ENCODE measurements around the gene ATL3.
A peak's percentile ranks its signal among the peaks of the same experiment; 100 is the strongest.
"Not testable (repeated sequence)": the region's sequence is repeated elsewhere in the genome, so short reads cannot be mapped to it uniquely, and the experiment has no call there.

ATL3 gene

DNA sequence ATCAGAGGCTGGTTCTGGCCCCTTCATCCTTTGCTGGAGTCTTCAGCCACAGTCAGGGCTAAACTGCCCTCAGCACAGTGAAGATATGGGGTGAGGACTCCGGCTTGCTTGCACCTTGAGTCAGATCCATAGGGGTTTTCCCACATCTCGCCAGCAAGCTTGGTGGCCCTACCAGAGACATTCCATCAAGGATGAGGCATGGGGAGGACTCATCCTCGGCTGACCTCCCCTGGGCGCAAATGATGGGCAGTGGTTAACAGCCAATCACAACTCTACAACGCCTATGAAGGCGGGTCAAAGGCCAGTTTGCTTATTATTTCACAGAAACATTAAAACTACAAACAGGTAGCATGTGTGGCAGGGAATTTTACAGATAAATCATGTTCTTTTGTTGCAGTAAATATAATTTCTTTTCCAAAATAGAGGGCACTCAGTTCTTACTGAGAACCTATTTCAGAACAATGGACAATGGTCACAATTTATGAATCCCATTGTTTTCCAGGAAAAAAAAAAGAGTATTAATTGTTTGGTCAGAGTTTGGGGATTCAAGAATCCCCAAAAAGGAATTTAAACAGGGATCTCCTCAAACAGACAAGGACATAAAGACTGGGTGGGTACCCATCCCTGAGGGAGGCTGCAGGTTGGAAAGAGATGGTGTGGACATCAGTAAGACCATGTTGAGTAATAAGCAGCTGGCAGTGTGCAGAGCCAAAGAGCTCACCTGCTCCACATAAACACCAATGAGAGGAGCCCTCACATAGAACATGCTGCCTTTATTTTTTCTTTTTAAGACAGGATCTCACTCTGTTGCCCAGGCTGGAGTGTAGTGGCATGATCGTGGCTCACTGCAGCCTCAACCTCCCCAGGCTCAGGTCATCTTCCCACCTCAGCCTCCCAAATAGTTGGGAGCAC, 71.7 kb downstream of the ATL3 start:
- H3K4me3 ChIP-seq (ENCODE audit: low read depth, low read length) = no peak overlapping the region
- no peak for DNase-seq (ENCODE audit: low read depth)

DNA sequence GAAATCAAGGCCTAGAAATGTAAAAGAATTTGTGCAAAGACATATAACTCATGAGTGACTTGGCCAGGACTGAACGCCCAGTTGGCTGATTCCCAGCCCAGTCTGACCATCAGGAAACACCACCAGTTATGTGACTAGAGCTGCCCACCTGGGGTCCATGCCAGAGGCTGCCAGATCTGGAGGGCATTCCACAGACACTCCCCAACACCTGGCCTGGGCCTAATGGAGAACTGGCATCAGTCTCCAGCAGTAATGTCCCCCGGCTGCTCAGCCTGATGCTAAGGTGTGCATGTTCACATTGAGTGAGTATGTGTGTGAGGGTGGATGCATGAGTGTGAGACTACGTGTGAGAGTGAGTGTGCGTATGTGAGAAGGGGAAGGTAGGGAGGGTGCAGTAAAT, 72.6 kb downstream of the ATL3 start:
- no peak overlapping the region for H3K4me3 ChIP-seq (ENCODE audit: low read depth, low read length)
- no peak for DNase-seq (ENCODE audit: low read depth)

DNA sequence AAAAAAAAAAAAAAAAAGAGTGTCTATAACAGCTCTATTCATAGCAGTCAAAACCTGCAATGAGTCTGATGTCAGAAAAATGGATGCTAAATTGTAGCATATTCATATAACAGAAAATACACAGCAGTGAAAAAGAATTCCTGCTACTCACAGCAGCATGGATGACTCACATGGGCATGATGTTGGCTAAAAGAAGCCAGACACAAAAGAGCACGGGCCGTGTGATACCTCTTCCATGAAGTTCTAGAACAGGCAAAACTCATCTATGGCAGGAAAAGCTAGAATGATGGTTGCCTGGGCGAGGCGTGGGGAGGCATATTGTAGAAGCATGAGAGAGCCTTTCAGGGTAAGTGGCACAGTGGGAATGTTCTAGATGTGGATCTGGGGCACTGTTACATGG, 75.9 kb downstream of the ATL3 start:
- DNase-seq (ENCODE audit: low read depth) = no peak

DNA sequence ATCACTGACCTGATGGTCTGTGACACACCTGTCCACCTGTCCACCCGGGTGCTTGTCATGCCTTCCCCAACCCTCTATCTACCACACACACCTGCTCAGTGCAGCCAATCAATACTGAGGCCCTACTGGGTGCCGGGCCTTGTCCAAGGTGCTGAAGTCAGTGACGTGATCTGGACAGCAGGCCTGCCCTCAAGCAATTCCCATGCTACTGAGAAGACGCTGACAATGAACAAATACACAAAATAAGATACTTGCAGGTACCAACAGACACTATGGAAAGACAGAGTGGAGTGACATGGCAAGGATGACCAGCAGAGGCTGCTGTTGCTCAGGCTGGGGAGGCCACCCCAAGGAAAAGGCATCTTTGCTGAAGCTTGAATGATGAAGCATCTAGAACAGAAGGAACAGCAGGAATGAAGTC, 78.2 kb downstream of the ATL3 start:
- no peak for DNase-seq (ENCODE audit: low read depth)
- no peak overlapping the region for H3K4me3 ChIP-seq (ENCODE audit: low read depth, low read length)

More for the DNA sequence above, 75.9 kb downstream of the ATL3 start:
- no peak overlapping the region for H3K4me3 ChIP-seq (ENCODE audit: low read depth, low read length)

DNA sequence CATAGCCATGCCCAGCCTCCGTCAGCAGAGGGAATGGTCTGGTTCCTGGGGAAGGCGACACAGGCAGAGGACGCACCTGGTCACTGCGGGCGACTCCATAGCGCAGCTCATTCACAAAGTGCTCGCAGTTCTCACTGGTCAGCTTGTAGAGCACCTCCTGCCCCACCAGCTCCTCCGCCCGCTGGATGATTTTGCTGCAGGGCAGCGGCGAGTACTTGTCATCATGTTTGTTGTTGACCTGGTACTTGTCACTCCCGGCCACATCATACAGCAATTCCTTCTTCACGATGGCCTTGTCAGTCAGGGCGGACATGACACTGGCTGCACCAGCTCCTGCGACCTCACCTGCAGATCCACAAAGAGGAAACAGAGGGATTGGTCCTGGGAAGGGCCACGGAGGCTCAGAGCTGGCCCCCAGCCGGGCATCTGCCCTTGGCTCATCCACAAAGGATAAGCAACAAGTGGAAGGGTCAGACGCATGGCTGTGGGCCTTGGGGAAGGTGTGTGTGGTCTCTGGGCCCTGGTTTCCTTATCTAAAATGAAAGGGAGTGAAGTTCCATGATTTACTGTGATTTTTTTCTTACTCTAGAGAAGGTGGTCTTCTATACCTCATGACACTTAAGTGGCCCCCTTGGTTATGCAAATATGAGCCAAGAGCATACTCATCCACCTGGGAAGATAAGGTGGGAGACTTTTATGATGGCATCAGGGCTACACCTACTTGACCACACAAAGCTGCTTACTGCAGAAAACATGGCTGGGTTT, 81.0 kb downstream of the ATL3 start:
- DNase-seq (ENCODE audit: low read depth) = no peak
- H3K4me3 ChIP-seq (ENCODE audit: low read depth, low read length) = no peak overlapping the region

DNA sequence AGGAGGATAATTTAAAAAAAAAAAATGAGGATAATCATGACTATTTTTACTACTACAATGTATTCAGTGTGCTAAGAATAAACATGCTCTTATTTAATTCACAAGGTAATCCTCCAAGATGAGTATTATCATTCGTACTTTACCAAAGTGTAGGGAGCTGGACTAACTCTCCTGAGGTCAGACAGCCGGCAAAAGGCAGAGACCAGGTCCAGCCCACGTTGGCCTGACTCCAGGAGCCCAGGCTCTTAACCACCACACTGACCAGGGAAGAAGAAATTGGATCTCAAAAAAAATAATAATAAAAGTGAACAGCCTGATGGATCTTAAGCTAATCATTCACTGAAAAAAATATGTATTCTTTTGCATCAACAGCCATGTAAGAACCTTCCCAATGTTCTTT, 82.2 kb downstream of the ATL3 start:
- DNase-seq (ENCODE audit: low read depth) = no peak
- H3K4me3 ChIP-seq (ENCODE audit: low read depth, low read length) = no peak overlapping the region

DNA sequence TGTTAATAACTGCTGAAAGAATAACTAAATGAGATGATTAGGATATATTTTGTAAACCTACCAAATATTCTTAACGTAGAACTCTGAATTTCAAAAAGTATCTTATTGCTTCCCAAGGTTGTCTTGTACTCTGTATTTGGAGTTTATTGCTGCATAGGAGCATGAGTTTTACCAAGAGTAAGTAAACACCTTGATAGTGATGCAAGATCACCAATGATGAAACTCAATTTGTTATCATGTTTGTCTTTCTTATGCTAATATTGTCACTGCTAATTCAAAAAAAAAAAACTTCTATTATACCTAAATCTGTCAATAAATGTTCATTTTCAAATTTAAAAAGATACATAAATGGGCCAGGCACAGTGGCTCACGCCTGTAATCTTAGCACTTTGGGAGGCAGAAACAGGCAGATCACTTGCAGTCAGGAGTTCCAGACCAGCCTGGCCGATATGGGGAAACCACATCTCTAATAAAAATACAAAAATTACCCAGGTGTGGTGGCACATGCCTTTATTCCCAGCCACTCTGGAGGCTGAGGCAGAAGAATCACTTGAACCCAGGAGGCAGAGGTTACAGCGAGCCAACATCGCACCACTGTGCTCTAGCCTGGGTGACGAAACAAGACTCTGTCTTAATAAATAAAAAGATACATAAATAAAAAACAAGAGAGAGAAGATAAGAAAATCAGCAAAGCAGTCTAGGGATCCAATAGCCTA, 84.6 kb downstream of the ATL3 start:
- H3K4me3 ChIP-seq (ENCODE audit: low read depth, low read length) = no peak overlapping the region
- DNase-seq (ENCODE audit: low read depth) = no peak

DNA sequence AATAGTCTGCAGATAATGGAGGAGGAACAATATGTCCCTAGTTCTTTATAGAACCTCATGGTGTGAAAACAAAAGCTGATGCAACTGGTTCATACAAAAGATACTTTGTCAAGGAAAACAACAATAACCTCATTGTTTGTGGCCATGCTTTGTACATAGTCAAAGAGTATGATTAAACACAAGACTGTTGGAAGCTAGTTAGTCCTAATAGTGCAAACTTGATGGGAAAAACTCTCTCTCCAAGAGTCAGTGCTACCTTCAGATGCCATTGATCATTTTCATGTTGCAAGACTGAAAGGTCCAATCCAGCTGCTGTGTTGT, 87.9 kb downstream of the ATL3 start:
- DNase-seq (ENCODE audit: low read depth) = no peak
- H3K4me3 ChIP-seq (ENCODE audit: low read depth, low read length) = no peak overlapping the region

DNA sequence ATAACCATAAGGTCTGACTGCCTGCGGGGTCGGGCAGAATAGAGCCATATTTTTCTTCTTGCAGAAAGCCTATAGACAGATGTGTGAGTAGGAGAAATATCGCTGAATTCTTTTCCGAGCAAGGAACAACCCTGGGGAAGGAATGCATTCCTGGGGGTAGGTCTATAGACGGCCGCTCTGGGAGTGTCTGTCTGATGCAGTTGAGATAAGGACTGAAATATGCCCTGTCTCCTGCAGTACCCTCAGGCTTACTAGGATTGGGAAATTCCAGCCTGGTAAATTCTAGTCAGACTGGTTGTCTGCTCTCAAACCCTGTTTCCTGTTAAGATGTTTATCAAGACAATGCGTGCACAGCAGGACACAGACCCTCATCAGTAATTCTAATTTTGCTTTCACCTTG, 90.0 kb downstream of the ATL3 start:
- not testable (repeated sequence) for H3K4me3 ChIP-seq (ENCODE audit: low read depth, low read length); DNase-seq (ENCODE audit: low read depth)

DNA sequence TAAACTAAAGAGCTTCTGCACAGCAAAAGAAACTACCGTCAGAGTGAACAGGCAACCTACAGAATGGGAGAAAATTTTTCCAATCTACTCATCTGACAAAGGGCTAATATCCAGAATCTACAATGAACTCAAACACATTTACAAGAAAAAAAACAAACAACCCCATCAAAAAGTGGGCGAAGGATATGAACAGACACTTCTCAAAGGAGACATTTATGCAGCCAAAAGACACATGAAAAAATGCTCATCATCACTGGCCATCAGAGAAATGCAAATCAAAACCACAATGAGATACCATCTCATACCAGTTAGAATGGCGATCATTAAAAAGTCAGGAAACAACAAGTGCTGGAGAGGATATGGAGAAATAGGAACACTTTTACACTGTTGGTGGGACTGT, 92.3 kb downstream of the ATL3 start:
- not testable (repeated sequence) for H3K4me3 ChIP-seq (ENCODE audit: low read depth, low read length); DNase-seq (ENCODE audit: low read depth)

DNA sequence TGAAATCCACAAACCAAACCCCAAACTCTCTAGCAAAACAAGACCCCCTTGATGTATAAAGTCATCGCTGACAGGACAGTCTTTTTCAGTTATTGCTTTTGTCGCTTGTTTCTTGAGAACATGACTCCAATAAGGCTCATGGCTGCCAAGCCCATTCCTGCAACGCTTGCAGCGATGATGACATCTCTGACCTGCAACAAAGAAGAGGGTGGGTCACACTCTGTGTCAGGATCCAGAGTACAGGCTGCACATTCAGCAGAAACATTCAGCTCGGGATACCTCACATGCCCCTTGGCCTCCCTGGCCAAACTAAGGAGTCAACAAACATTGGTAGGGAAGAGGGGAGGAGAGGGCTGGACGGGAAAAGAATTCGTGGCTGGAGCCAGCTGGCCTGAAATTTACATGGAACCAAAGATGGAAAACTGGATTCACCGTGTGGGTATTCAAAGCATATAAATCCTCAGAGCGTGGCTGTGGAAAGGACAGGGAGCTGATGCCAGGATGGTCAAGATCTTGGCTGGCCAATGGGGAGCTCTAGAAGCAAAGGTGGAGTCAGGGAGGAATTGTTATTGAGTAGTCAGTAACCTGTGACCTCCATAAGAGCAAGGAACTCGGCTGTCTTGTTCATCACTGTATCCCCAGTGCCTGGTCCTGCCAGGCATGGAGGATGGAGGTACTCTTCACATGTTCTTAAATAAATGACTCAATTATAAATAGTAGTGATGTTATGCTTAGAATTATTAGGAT, 96.1 kb downstream of the ATL3 start:
- DNase-seq (ENCODE audit: low read depth) = no peak
- H3K4me3 ChIP-seq (ENCODE audit: low read depth, low read length) = peak overlapping the region; percentile 27

All from skeletal muscle cell (primary cell).